ES-I3 (cell line): ENCODE data around the gene KCTD16.

Experiments
- H3K36me3 ChIP-seq: 2 replicates; pipeline ENCODE4 v1.6.1; 2013; ENCODE audit warnings: mild to moderate bottlenecking, low read length, control low read depth, moderate library complexity; ENCODE audit not compliant: insufficient read depth
- H3K4me1 ChIP-seq: 2 replicates; pipeline ENCODE4 v1.6.1; 2013; ENCODE audit warnings: mild to moderate bottlenecking, control low read depth, low read length; ENCODE audit not compliant: insufficient read depth
- H3K9ac ChIP-seq: 2 replicates; pipeline ENCODE4 v1.6.1; 2013; ENCODE audit warnings: low read depth, mild to moderate bottlenecking, low read length, moderate library complexity
- H3K9me3 ChIP-seq: 2 replicates; pipeline ENCODE4 v1.6.1; 2013; ENCODE audit warnings: mild to moderate bottlenecking, low read length, moderate library complexity; ENCODE audit not compliant: control insufficient read depth, insufficient read depth

The KCTD16 gene

DNA sequence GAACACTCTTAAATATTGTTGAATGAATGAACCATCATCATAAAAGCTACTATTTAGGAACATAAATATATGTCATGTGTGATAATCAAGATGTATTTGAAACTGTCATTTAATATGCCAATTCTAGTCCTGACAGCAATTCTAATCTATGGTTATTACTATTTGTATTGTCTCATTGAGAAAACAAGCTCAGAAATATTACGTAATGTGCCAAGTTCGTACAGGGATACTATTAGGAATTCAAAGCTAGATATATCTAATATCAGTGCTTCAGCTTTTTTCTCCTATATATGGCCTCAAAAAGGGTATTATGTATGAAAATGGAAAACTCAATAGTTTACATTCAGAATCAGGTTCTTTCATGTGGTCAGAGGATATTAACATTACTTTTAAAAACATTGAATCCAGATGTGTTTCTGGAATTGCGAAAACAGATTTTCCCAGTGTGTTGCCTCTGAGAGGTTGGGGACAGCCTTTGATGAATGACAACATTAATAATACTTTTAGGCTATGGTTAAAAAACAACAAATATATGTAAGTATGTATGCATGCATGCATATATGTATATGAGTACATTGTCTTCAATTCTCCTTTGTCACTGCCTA, 95.1 kb downstream of the KCTD16 start:
- H3K4me1 ChIP-seq, result peaks cover 5% of the 10 kb centered on the region; the same call in 1 of the 2 replicates

DNA sequence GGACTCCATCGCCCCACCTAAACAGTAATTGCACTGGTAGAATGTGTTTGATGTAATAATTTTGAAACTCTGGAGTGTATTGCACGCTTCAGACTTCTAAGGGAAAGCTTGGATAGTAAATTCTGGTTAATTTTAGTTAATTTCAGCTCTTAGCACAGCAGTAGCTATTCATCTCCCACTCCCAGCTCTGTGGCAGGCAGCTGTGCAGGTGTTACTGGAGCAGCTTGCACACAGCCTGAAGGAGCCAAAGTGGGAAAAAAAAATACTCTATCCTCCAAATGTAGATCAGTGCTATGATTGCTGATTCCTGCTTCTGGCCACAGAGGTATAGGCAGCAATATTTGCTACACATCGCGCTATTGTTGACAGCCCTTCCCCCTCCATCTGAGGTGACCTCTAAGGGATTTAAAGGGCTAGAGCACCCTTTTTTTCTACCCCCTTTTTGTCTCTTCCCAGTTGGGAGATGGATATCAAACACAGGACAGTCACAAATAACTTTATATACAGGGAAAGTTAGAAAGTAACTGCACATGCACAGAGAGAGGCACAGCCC, 97.4 kb downstream of the KCTD16 start:
- H3K36me3 ChIP-seq, result no peaks in the 10 kb centered on the region
- peaks cover 5% of the 10 kb centered on the region; the same call in 1 of the 2 replicates for H3K4me1 ChIP-seq
- H3K9me3 ChIP-seq, result no peaks in the 10 kb centered on the region; the same call in 1 of the 2 replicates
- H3K9ac ChIP-seq, result no peak overlapping the region

More for the DNA sequence above, 95.1 kb downstream of the KCTD16 start:
- Histone ChIP-seq H3K9ac (no peak overlapping the region), H3K9me3 (no peaks in the 10 kb centered on the region; the same call in 1 of the 2 replicates), H3K36me3 (no peaks in the 10 kb centered on the region)

DNA sequence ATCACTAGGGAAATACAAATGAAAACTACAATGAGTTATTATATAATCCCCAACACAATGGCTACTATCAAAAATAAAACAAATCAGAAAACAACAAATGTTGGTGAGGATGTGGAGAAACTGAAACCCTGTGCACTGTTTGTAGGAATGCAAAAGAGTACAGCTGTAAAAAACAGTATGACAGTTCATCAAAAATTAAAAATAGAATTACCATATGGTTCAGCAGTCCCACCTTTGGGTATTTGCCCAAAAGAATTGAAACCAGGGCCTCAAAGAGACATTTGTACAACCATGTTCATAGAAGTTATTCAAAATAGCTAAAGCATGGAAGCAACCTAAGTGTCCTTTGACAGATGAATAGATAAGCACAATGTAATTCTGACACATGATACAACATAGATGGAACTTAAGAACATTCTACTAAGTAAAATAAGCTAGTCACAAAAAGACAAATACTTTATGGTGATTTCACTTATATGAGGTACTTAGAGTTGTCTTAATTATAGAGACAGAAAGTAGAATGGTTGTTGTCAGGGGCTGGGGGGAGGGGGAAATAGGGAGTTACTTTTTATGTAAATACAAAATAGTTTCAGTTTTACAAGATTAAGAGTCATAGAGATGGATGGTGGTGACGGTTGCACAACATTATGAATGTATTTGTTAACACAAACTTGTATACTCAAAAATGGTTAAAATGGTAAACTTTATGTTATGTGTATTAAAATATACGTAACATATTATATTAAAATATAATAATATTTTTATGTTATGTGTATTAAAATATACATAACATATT, 102.8 kb downstream of the KCTD16 start:
- H3K4me1 ChIP-seq, result no peaks in the 10 kb centered on the region

DNA sequence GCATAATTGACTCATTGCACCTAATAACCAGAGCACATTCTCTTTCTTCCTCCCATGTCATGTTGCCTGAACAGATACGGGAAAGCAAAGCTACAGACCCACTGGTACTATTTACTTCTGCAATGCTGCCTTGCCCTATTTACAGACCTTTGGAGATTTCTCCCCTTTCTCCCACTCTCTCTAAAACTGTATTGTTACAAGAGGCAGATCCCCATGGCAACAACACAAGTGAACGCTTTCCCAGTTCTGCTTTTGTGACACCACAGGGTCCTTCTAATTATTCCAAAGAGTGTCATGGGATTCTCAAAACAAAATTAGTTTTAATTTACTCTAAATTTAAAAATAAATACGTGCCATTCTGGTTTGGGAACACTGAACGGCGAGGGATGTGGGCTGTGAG, 104.7 kb downstream of the KCTD16 start:
- Histone ChIP-seq H3K36me3 (no peaks in the 10 kb centered on the region), H3K4me1 (no peaks in the 10 kb centered on the region), H3K9ac (no peak overlapping the region), H3K9me3 (no peaks in the 10 kb centered on the region)

More for the DNA sequence above, 102.8 kb downstream of the KCTD16 start:
- H3K9ac ChIP-seq, result no peak overlapping the region
- no peaks in the 10 kb centered on the region for H3K36me3 ChIP-seq
- no peaks in the 10 kb centered on the region for H3K9me3 ChIP-seq

DNA sequence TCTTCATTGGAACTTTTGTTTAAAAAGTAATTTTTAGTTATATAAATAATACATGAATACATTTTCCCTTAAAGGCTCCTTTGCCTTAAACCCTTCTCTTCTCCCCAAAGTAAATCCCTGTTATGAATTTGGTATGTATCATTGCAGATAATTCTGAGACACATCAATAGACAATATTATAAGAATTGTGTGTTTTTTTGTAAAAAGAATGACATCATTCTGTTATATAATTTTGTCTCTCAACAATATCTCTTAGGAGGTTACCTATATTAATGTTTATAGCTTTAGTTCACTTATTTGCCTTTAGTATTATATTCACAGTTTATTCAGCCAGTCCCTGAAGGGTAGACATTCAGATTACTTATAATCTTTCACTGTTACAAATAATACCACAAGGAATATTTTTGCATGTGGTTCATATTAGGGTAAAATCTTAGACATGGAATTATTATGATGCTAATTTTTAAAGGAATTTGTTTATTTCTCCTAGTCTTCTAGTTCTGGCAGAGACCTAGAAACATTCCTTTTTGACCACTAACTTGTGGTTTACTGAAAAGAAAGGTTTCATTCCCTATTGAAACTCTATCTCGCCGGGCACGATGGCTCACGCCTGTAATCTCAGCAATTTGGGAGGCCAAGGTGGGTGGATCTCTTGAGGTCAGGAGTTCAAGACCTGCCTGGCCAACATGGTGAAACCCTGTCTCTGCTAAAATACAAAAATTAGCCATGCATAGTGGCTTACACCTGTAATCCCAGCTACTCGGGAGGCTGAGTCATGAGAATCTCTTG, 105.6 kb downstream of the KCTD16 start:
- Histone ChIP-seq H3K9me3 (no peaks in the 10 kb centered on the region), H3K36me3 (no peaks in the 10 kb centered on the region), H3K4me1 (no peaks in the 10 kb centered on the region), H3K9ac (no peak overlapping the region)

DNA sequence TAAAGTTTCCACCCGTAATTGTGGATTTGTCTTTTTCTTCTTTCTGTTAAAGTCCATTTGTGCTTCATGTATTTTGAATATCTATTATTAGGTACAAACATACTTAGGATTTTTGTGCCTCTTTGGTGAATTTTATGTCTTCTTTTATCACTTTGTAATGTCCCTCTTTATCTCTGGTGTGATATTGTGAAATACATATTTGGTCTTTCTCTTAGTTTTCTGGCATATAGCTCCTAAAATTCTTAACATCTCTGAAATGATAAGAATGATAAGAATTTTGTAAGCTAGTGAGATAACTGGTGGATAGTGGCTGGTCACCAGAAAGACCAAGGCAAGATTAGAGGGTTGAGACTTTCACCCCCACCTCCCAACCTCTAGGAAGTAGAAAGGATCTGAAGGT, 111.1 kb downstream of the KCTD16 start:
- no peaks in the 10 kb centered on the region for H3K36me3 ChIP-seq
- H3K9ac ChIP-seq, result no peak overlapping the region
- peaks cover 3% of the 10 kb centered on the region; the same call in 1 of the 2 replicates for H3K4me1 ChIP-seq
- no peaks in the 10 kb centered on the region for H3K9me3 ChIP-seq

DNA sequence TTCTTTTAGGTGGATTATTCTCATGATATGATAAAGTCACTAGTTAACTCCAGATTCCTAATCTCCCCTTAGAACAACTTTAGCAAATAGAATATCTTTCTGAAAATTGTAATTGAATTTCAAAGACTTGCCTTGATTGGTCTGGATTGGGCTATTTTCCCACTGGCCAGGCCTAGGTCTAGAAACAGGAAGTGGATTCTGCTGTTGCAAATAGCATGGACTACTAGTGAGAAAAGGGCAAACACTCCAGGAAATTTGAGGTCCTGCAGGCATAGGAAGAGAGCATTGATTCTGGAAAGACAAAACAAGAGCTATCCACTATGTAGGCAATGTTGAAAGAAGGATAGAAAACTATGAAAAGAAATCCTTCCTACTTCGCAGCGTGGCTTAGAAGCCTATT, 113.4 kb downstream of the KCTD16 start:
- H3K9me3 ChIP-seq, result no peaks in the 10 kb centered on the region
- no peak overlapping the region for H3K9ac ChIP-seq
- peaks cover 3% of the 10 kb centered on the region; the same call in 1 of the 2 replicates for H3K4me1 ChIP-seq
- H3K36me3 ChIP-seq, result no peaks in the 10 kb centered on the region

DNA sequence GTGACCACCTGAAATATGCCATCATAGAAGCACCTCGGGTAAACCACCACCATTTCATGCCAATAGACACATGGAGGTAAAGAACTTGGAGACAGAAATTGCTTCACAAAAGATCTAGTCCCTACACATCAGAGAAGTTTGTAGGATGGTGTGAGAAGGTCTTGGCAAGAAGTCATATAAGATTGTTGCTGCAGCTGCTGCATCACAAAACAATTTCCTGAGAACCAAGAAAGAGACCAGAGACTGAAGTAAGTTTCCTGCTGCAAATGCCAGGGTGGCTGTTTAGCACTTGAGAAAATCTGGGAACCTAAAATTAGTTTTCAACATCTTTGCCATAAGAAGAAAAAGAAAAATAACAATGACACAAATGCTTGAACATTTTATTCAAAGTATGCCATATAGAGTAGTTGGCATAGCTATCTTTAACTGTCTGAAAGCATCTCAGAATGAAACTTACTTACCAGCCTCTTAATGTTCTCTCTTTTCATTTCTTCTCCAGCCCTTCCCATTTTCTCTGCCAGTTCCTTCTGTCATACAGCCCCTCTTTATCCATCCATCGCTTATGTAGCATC, 114.3 kb downstream of the KCTD16 start:
- no peaks in the 10 kb centered on the region for H3K36me3 ChIP-seq
- H3K9ac ChIP-seq, result no peak overlapping the region
- H3K9me3 ChIP-seq, result no peaks in the 10 kb centered on the region
- H3K4me1 ChIP-seq, result peaks cover 3% of the 10 kb centered on the region; the same call in 1 of the 2 replicates

DNA sequence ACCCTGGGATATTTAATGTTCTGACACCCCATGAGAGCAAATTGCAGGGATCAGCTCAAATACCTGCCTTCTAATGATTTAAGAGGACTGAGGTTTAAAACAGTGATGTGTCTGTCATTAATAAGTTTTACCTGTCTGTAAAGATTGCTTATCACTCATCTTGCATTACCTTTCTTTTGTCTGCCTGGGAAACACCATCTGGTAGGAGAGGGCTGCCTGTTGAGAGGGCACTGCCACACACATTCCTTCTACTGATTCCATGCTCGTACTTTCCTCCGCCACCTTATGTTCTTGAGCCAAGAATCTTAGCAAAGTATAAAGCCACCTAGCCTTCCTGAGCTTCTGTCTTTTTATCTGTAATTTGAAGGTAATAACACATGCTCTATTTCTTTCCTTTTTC, 118.6 kb downstream of the KCTD16 start:
- Histone ChIP-seq H3K9ac (no peak overlapping the region), H3K36me3 (no peaks in the 10 kb centered on the region), H3K4me1 (peaks cover 3% of the 10 kb centered on the region; the same call in 1 of the 2 replicates), H3K9me3 (no peaks in the 10 kb centered on the region)

DNA sequence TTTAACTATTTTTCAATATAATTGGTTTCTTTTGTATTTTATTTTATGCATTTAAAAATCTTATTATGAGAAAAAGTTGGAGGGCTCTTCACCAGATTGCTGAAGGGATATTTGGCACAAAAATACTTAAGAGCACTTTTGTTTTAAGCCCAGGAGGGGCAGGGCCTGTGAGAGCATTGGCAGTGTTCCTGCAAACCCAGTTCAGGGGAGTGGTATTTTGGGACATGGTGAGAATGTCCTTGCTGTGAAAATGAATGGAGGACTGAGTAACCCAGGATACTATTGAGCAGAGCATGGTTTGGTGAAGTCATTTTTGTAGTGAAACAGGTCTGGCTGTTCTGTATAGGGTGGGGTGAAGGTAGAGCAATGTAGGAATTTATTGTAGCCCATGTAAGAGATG, 121.4 kb downstream of the KCTD16 start:
- no peak overlapping the region for H3K9ac ChIP-seq
- peaks cover 4% of the 10 kb centered on the region; the same call in 1 of the 2 replicates for H3K9me3 ChIP-seq
- no peaks in the 10 kb centered on the region for H3K36me3 ChIP-seq
- no peaks in the 10 kb centered on the region for H3K4me1 ChIP-seq

DNA sequence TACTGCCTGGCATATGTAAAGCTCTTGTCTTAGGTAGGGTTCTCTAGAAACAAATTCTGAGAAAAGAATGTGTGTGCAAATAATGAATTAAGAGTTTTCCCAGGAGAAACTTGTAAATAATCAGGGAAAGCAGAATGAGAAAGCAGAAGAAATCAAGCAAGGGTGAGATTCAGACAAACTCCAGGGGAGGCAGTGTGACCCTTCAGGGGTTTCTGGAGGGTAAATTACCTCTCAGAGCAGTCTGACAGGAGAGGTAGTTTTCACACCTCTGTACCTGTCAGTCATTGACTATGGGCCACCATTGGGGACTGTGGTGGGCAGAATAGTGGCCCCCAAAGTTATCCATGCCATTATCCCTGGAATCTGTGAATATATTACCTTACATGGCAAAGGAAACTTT, 124.6 kb downstream of the KCTD16 start:
- no peak overlapping the region for H3K9ac ChIP-seq
- no peaks in the 10 kb centered on the region for H3K36me3 ChIP-seq
- peaks cover 6% of the 10 kb centered on the region for H3K9me3 ChIP-seq
- peaks cover 17% of the 10 kb centered on the region for H3K4me1 ChIP-seq

DNA sequence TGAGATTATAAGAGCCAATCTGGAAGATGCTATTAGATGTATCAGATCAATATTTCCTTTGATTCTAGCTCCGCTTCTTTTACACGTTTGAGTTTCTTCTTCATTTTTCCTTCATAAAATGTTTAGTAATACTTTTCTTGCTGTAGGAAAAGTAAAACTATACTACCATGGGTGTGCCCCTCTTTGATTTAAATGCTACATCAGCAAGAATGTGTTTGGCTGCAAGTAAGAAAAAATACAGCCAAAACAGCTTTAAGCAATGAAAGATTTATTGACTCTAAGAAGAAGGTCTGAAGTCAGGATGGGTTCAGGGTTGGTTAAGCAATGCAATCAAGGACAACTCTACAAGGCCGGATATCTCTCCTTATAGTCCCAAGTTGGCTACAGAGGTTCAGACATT, 126.4 kb downstream of the KCTD16 start:
- H3K36me3 ChIP-seq, result no peaks in the 10 kb centered on the region
- peaks cover 17% of the 10 kb centered on the region for H3K4me1 ChIP-seq
- H3K9me3 ChIP-seq, result peaks cover 6% of the 10 kb centered on the region
- H3K9ac ChIP-seq, result no peak overlapping the region

DNA sequence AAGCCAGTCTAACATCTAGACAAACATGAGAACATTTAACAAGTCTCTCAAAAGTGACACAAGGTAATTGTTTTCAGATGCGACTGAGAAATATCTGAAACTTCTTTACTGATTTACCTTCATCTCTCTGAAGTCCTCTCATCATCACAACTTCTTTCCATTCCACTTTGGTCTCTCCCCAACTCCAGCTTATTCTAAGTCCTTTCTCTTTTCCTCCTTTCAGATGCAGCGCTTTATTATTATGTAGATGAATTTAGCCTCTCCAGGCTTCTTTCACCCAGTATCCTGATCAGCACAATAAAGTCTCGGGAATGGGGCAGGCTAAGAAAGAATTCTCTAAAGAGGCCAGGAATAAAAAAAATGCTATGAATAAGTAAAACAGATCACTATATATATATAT, 128.0 kb downstream of the KCTD16 start:
- Histone ChIP-seq H3K9me3 (peaks cover 6% of the 10 kb centered on the region), H3K36me3 (no peaks in the 10 kb centered on the region), H3K9ac (no peak overlapping the region), H3K4me1 (peaks cover 17% of the 10 kb centered on the region)

DNA sequence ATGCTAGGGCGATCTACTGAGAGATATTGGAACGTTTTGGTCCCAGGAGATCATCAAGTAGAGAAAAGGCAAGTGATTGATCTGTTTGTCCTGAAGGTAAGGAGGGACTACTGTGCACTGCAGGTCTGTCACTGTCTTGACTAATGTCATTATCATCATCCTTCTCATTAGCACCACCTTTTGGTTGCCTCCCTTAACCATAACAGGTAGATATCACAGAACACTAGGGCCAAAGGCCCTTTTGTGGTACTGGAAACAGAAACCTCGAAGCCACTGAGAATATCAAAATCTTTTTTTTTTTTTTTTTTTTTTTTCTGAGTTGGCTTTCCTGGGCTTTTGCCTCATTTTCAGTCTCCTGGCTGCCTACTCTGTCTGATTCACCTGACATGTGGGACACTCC, 134.0 kb downstream of the KCTD16 start:
- Histone ChIP-seq H3K9me3 (no peaks in the 10 kb centered on the region), H3K4me1 (no peaks in the 10 kb centered on the region; the same call in 1 of the 2 replicates), H3K9ac (no peak overlapping the region), H3K36me3 (no peaks in the 10 kb centered on the region)
